ENCODE data around the gene SRSF12.
A peak's percentile ranks its signal among the peaks of the same experiment; 100 is the strongest.

Gene SRSF12

GRCh38 chr6:89085409-89086205 lies 32.3 kb downstream of the SRSF12 start:
- DNase-seq (ENCODE audit: low spot score) (no peak), ATAC-seq (ENCODE audit: low read depth) (no peak)
- Histone ChIP-seq H3K36me3 (ENCODE audit: low read depth) (peaks cover 41% of the 10 kb centered on the region), H3K9me3 (ENCODE audit: severe bottlenecking) (no peaks in the 10 kb centered on the region), H3K4me3 (ENCODE audit: severe bottlenecking) (no peak overlapping the region), H3K27me3 (ENCODE audit: insufficient read depth, poor library complexity, severe bottlenecking) (no peaks in the 10 kb centered on the region), H3K27ac (ENCODE audit: poor library complexity, severe bottlenecking) (peak overlapping the region; percentile 89), H3K4me1 (ENCODE audit: insufficient read depth, poor library complexity, severe bottlenecking) (peaks cover 17% of the 10 kb centered on the region)
- no peak for TF ChIP-seq CTCF (IDR thresholded peaks at IDR 0.05; ENCODE audit: poor library complexity, severe bottlenecking)

- Histone ChIP-seq H3K4me1 (ENCODE audit: insufficient read depth, poor library complexity, severe bottlenecking) (peaks cover 17% of the 10 kb centered on the region), H3K36me3 (ENCODE audit: low read depth) (peaks cover 41% of the 10 kb centered on the region), H3K27me3 (ENCODE audit: insufficient read depth, poor library complexity, severe bottlenecking) (no peaks in the 10 kb centered on the region), H3K27ac (ENCODE audit: poor library complexity, severe bottlenecking) (peak overlapping the region; percentile 89), H3K4me3 (ENCODE audit: severe bottlenecking) (no peak overlapping the region), H3K9me3 (ENCODE audit: severe bottlenecking) (no peaks in the 10 kb centered on the region)
- no peak for DNase-seq (ENCODE audit: low spot score)
- no peak for ATAC-seq (ENCODE audit: low read depth)
- TF ChIP-seq CTCF (IDR thresholded peaks at IDR 0.05; ENCODE audit: poor library complexity, severe bottlenecking), result no peak
These were observed 32.9 kb downstream of the SRSF12 start for GRCh38 chr6:89084954-89085353.

- Histone ChIP-seq H3K4me3 (ENCODE audit: severe bottlenecking) (no peak overlapping the region), H3K36me3 (ENCODE audit: low read depth) (peaks cover 41% of the 10 kb centered on the region), H3K27me3 (ENCODE audit: insufficient read depth, poor library complexity, severe bottlenecking) (no peaks in the 10 kb centered on the region), H3K4me1 (ENCODE audit: insufficient read depth, poor library complexity, severe bottlenecking) (peaks cover 17% of the 10 kb centered on the region), H3K27ac (ENCODE audit: poor library complexity, severe bottlenecking) (peak overlapping the region; percentile 89), H3K9me3 (ENCODE audit: severe bottlenecking) (no peaks in the 10 kb centered on the region)
- ATAC-seq (ENCODE audit: low read depth) (no peak), DNase-seq (ENCODE audit: low spot score) (no peak)
- no peak for TF ChIP-seq CTCF (IDR thresholded peaks at IDR 0.05; ENCODE audit: poor library complexity, severe bottlenecking)
These were observed 33.3 kb downstream of the SRSF12 start for GRCh38 chr6:89084542-89084941.

- H3K9me3 ChIP-seq (ENCODE audit: severe bottlenecking), result no peaks in the 10 kb centered on the region
- DNase-seq (ENCODE audit: low spot score) (no peak), ATAC-seq (ENCODE audit: low read depth) (no peak)
- H3K27ac ChIP-seq (ENCODE audit: poor library complexity, severe bottlenecking), result peak overlapping the region; percentile 89
- H3K27me3 ChIP-seq (ENCODE audit: insufficient read depth, poor library complexity, severe bottlenecking), result no peaks in the 10 kb centered on the region
- peaks cover 41% of the 10 kb centered on the region for H3K36me3 ChIP-seq (ENCODE audit: low read depth)
- peak overlapping the region; percentile 80 for H3K4me3 ChIP-seq (ENCODE audit: severe bottlenecking)
- no peak for TF ChIP-seq CTCF (IDR thresholded peaks at IDR 0.05; ENCODE audit: poor library complexity, severe bottlenecking)
- H3K4me1 ChIP-seq (ENCODE audit: insufficient read depth, poor library complexity, severe bottlenecking), result peaks cover 17% of the 10 kb centered on the region
These were observed 35.4 kb downstream of the SRSF12 start for GRCh38 chr6:89082486-89082891.
